Inflammatory macrophage treated with lipopolysaccharide for 4 hours (primary cell): Measurements from ENCODE around the gene DAB1.
"Not testable (repeated sequence)": the region's sequence is repeated elsewhere in the genome, so short reads cannot be mapped to it uniquely, and the experiment has no call there.

ENCODE experiments used
- DNase-seq: peaks from one replicate; pipeline ENCODE4 v3.0.0-alpha.2; 2020

The DAB1 gene

GRCh38 chr1:57353654-57354053 is 70.2 kb downstream of the DAB1 start:
- DNase-seq: no peak

DNA sequence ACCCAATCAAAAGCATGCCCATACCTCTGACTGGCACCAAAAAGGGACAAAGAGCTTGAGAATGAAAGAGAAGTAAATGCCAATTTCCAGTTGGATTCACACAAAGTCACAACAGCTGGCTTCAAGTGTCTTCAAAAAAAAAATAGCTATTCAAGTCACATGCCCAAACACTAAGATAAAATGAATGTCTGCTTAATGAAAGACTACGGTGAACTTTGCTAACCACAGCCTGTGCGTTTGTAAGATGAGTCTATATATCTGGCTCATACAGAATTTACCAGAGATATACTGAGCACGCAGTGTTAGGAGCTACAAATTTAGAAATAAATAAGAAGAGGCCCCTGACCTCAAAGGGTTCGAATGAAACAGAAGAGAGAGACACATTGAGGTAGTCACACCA is 73.2 kb downstream of the DAB1 start:
- DNase-seq: no peak

- DNase-seq: no peak
These were observed 74.9 kb downstream of the DAB1 start for GRCh38 chr1:57348921-57349320.

GRCh38 chr1:57345916-57346315 is 77.9 kb downstream of the DAB1 start:
- DNase-seq: no peak

DNA sequence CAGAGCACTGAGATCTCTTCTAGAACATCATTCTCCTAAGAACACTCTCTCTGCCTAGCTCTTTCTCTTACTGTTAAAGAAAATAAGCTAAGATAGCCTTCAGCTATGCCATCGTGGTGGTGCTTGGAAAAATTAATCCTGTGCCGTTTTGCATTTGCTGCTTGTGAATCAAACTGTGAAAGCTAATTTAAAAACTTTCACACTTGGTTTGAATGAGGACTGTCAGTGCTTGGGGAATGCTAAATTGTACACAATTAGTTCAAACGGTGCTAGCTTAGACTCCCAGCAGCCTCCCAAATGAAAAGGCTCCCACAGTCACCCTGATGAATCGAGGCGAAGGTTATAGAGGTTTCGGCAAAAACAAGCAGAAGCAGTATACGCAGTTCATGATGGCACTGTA is 79.6 kb downstream of the DAB1 start:
- no peak for DNase-seq

GRCh38 chr1:57343298-57343915 is 80.5 kb downstream of the DAB1 start:
- not testable (repeated sequence) for DNase-seq

DNA sequence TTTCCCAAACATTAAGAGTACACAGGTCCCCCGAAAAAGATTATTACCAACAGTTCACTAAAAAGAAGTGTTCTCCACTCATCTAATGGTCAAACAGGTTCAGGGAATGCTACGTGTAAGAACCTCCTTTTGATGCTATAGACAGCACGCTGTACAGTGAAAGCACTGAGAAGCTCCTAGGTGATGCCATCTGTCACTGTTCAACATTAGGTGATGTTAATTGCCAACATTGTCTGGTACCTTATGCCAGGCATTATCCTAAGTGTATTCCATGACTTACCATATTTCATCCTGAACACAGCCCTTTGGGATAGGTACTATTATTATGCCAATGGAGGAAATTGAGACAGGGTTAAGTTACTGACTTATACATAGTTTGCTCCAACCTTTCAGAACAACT is 82.1 kb downstream of the DAB1 start:
- no peak for DNase-seq

- DNase-seq: no peak
These were observed 83.4 kb downstream of the DAB1 start for GRCh38 chr1:57340334-57341070.

DNA sequence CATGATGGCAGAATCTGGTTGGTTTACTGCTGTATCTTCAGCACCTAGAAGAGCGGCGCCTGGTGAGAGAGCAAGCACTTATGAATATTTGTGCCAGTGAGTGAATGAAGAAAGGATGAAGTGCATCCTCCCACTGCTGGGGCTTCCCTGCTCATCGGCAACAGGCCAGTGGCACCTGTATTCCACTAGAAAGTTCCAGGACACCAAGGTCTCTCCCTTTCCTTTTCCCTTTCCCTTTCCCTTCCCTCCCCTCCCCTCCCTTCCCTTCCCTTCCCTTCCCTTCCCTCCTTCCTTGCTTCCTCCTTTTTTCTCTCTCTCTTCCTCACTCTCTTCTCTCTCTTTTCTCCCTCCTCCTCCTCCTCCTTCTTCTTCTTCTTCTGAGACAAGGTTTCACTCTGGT is 86.2 kb downstream of the DAB1 start:
- DNase-seq: no peak

DNA sequence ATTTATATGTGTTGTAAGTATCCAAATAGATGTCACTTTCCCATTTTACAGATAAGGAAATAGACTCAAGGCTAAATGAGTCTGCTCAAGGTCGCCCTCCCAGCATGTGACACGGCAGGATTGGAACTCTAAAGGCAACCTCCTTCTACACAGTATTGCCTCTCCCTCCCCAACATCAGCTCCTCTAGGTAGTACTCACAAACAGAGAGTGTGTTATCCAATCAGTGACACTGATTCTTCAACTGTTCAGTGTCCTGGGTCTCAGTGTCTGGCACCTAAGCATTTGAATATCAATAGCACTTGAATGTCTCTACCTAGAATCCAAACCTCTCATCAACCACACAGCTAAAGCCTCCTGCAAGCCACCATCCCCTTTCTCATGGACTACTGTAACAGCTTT is 87.1 kb downstream of the DAB1 start:
- DNase-seq: no peak

- DNase-seq: no peak
These were observed 92.2 kb downstream of the DAB1 start for GRCh38 chr1:57331620-57332019.

GRCh38 chr1:57329937-57330336 is 93.9 kb downstream of the DAB1 start:
- DNase-seq: no peak

GRCh38 chr1:57329001-57329527 is 94.8 kb downstream of the DAB1 start:
- DNase-seq: no peak

- no peak for DNase-seq
These were observed 95.9 kb downstream of the DAB1 start for GRCh38 chr1:57327946-57328345.

GRCh38 chr1:57327336-57327735 is 96.5 kb downstream of the DAB1 start:
- no peak for DNase-seq

- no peak for DNase-seq
These were observed 98.3 kb downstream of the DAB1 start for GRCh38 chr1:57325536-57325935.

GRCh38 chr1:57325117-57325516 is 98.7 kb downstream of the DAB1 start:
- DNase-seq: no peak

DNA sequence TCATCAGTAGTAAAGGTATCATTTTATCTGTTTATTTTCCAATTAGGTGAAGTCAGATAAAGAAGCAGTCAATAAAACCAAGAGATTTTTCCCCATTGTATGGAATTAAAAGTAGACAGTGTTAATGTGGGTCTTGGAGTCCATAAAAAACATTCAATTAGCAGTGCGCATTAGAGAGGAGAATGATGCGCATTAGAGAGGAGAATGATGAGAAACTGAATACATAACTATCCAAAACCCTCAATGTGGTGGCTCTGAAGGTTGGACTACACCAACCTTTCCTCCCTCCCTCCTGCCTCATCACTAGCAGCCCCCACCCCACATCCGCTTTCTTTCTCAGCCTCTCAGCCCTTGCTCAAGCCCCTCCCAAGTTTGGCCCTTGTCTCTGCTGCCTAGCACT is 99.5 kb downstream of the DAB1 start:
- no peak for DNase-seq

- DNase-seq: no peak
These were observed 102.1 kb downstream of the DAB1 start for GRCh38 chr1:57321776-57322175.

- DNase-seq: no peak
These were observed 104.1 kb downstream of the DAB1 start for GRCh38 chr1:57319791-57320190.

DNA sequence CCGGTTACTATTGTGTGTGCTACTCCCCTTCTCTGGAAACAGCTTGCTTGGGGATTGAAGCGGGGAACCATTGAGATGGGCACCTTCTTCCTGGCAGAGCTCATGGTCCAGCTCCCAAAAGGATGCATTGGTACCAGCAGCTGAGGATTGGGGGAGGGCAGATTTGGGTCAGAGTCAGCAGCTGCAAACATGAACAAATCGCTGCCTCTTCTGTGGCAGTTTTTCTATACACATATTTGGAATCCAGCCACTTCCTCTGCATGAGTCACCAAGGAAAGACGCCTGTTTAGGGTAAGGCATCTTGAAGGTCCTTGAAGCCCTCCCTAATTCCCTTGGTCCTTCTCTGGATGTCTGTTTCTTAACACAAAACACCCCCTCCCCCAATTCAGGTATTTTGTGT is 104.7 kb downstream of the DAB1 start:
- no peak for DNase-seq

DNA sequence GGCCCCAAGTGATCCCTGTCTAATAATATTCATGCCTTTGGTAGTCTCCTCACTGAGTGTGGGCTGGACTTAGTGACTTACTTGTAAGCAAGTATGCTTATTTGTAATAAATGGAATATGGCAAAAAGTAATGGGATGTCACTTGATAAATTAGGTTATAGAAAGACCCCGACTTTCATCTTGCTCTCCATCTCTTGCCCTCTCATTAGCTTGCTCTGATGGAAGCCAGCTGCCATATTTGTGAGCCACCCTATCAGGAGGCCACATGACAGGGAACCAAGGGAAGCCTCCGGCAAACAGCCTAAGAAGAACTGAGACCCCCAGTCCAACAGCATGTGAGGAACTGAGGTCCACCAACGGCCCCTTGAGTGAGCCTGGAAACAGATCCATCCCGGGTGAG is 107.0 kb downstream of the DAB1 start:
- DNase-seq: no peak

DNA sequence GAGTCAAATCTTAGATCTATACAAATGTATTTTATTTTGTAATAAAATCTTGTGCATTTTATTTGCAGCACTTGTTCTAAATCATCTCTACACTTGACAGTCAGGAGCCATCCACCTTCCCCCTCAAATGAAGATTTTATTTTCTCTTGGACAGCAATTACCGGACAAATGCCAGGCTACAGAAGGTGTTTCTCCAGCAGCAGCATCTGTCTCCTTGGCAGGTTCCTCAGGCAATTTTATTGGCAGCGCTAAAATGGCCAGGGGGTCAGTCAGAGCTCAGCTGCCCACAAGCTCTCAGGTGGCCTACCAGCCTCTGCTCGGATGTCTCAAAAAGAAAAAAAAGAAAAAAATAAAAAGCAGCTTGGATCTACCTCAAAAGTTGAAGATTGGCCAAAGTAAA is 107.6 kb downstream of the DAB1 start:
- no peak for DNase-seq

DNA sequence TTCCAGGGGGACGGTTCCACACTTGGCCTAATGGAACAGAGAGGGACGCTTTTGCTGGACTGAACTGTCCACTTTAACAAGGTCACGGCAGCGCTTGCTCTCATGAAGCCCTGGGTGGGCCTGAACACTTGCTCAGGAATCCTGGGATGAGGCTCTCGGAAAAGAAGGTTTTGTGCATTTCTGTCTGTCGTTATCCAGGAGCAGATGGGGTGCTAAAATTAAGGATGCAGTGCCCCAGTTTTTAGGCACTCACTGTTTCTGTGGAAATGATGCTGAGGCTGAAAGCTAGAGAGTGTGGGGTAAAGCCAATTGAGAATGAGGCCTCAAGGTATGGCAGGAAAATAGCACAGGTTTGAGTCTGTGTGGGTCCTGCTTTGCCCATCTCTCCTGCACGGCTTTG is 111.0 kb downstream of the DAB1 start:
- DNase-seq: no peak

- no peak for DNase-seq
These were observed 112.4 kb downstream of the DAB1 start for GRCh38 chr1:57311411-57311810.
